CD4-positive, alpha-beta T cell treated with Interferon alpha-2 for 1 hour (primary cell): Measurements from ENCODE around the gene CLIP2.
A peak's percentile ranks its signal among the peaks of the same experiment; 100 is the strongest.
"Not testable (repeated sequence)": the region's sequence is repeated elsewhere in the genome, so short reads cannot be mapped to it uniquely, and the experiment has no call there.

ENCODE experiments used
- DNase-seq, 2 donors: peaks; one replicate each; pipeline ENCODE4 v3.0.0-alpha.2; 2020 to 2022

Gene CLIP2

GRCh38 chr7:74289018-74289658, at the start of gene CLIP2:
Gene CLIP2, plus strand, starts transcription at chr7:74289407. Its CDS starts 28,140 bp downstream, at chr7:74317547.
- DNase-seq = peak; percentile 80 to 85

GRCh38 chr7:74240482-74240881, 48.7 kb upstream of the CLIP2 start:
- DNase-seq = no peak

- DNase-seq = no peak
Observed at GRCh38 chr7:74242122-74242443, 47.1 kb upstream of the CLIP2 start.

GRCh38 chr7:74246497-74246896, 42.7 kb upstream of the CLIP2 start:
- DNase-seq = no peak

- DNase-seq = no peak
Observed at GRCh38 chr7:74248156-74248555, 41.1 kb upstream of the CLIP2 start.

- not testable (repeated sequence) for DNase-seq
Observed at GRCh38 chr7:74249058-74249457, 40.1 kb upstream of the CLIP2 start.

GRCh38 chr7:74252893-74253292, 36.3 kb upstream of the CLIP2 start:
- DNase-seq = no peak

- no peak for DNase-seq
Observed at GRCh38 chr7:74253331-74253730, 35.9 kb upstream of the CLIP2 start.

- no peak for DNase-seq
Observed at GRCh38 chr7:74253835-74254128, 35.4 kb upstream of the CLIP2 start.

GRCh38 chr7:74254129-74254857, 34.9 kb upstream of the CLIP2 start, which contains the start of gene RFC2:
Gene RFC2, minus strand, starts transcription at chr7:74254399. Its CDS starts 16 bp downstream, at chr7:74254383.
- peak; percentile 96 to 98 for DNase-seq

GRCh38 chr7:74254858-74255379, 34.3 kb upstream of the CLIP2 start:
- DNase-seq = no peak

- not testable (repeated sequence) for DNase-seq
Observed at GRCh38 chr7:74255461-74255860, 33.7 kb upstream of the CLIP2 start.

- DNase-seq = no peak
Observed at GRCh38 chr7:74256491-74257408, 32.5 kb upstream of the CLIP2 start.

GRCh38 chr7:74258639-74259038, 30.6 kb upstream of the CLIP2 start:
- no peak for DNase-seq

GRCh38 chr7:74262639-74263398, 26.4 kb upstream of the CLIP2 start:
- DNase-seq = no peak

GRCh38 chr7:74263399-74264120, 25.6 kb upstream of the CLIP2 start:
- no peak for DNase-seq

GRCh38 chr7:74266191-74266963, 22.8 kb upstream of the CLIP2 start:
- DNase-seq = no peak

- DNase-seq = no peak
Observed at GRCh38 chr7:74267756-74268565, 21.2 kb upstream of the CLIP2 start.

GRCh38 chr7:74269757-74270277, 19.4 kb upstream of the CLIP2 start:
- peak; percentile 56 to 80 for DNase-seq

GRCh38 chr7:74271742-74272141, 17.5 kb upstream of the CLIP2 start:
- no peak for DNase-seq
